DMS153 treated with DMSO at 0.1 percent for 48 hours (cell line): ENCODE data around the gene SEMA3B.
"Not testable (repeated sequence)": the region's sequence is repeated elsewhere in the genome, so short reads cannot be mapped to it uniquely, and the experiment has no call there.

ENCODE experiments used
- DNase-seq: peaks from one replicate; lab custom pipeline; 2025; ENCODE audit not compliant: unreplicated experiment; lab: John Stamatoyannopoulos, UW

Gene SEMA3B

DNA sequence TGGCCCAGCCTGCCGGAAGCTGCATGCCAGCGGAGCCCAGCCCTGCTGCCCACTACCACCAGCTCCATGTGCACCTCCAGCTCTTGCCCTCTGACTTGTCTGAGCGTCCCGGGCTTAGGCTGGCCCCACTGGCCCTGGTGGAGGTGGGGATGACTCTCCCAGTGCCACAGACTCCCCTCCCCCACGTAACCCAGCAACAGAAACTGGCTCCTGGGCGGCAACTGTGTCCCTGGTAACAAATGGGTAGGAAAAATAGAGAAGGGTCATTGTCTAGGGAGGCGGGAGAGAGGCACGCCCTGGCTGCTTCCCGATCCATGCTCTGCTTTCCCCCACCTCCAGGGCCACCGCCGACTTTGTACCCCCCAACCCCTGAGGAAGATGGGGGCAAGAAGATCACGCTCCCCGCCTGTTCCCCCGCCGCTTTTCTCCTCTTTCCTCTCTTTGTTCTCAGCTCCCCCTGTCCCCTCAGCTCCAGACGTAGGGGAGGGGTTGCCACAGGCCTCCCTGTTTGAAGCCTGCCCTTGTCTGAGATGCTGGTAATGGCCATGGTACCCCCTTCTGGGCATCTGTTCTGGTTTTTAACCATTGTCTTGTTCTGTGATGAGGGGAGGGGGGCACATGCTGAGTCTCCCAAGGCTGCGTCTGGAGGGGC, 10.8 kb upstream of the SEMA3B start:
- DNase-seq = no peak

DNA sequence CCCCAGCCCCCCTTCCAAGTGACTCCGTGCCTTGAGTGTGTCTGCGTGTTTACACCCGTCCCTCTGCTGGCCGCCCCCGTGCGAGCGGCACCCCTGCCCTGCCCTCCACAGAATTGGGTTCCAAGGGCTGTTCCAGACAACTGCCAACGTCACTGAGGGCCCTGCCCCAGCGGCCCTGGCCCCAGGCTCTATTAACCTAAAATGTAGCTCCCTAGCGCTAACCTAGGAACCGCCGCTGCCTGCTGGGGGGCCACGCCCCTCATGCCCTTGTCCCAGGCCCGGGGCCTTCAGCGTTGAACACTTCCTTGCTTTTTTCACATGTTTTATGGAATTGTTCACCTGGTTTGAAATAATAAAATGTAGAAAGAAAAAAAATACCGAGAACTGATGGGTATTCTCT, 10.0 kb upstream of the SEMA3B start:
- DNase-seq = no peak

DNA sequence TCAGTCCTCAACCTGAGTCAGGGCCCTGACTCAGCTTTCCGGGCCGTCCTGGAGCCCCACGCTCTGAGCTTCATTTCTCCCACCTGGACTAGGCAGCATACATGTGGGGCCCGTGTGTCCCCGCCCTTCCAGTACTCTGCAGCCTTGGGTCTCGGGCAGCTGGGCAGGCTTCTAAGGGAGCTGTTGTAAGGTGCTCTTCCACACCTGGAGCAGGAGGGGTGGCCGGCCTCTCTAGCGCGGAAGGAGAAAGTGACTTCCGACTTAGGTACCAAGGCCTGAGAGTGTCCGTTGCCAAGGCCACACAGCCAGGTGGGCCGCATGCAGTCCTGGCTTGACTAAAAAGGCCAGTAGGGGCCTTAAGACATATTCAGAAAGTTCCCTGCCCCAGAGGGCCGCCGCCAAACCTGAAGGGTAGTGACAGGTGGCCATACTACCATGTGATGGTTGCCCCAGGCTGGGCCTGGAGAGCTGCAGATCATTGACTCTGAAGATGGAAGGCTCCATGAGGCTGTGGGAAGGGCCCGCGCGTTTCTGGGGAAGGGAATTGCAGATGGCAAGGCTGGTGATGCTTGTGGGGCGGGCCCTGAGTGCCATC, 9.4 kb upstream of the SEMA3B start:
- no peak for DNase-seq

DNA sequence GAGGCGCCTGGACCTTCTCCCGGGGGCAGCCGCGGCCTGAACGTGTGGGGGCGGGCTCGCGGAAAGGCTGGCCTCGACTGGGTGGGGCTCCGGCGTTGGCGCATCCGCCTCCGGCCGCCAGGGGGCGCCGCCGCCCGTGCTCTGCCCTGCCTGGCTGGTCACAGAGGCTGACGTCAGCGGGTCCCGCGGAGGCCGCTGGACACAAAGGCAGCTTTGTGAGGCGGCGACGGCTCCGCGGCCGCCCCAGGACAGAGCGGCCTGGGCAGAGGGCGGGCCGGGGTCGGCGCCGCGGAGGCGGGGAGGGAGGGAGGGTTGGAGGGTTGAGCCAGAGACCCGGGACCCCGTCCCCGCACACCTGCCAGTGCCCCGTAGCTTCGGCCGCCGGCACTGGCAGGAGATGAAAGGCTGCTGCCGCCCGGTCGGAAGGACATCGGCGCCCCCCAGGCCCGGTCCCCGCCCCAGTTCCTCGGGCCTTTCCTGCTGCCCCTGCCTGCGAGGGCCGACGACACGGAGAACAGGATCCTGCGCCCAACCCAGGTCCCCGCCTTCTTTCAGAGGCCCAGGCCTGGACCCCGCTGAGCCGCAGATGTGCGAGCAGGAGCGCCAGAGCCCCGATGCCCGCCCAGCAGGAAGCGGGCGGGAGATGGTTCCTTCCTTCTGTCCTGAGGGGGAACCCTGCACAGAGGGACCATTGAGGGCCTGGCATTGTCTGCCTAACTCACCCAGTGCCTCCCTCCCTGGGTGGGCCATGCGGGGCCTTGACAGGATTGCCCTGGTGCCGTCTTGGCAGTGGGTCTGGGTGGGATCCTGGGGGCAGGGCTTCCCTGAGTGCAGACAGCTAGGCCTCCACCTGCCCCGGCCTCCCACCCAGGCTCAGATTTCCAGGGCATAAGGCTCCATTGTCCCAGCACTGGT, 8.7 kb upstream of the SEMA3B start:
- no peak for DNase-seq

DNA sequence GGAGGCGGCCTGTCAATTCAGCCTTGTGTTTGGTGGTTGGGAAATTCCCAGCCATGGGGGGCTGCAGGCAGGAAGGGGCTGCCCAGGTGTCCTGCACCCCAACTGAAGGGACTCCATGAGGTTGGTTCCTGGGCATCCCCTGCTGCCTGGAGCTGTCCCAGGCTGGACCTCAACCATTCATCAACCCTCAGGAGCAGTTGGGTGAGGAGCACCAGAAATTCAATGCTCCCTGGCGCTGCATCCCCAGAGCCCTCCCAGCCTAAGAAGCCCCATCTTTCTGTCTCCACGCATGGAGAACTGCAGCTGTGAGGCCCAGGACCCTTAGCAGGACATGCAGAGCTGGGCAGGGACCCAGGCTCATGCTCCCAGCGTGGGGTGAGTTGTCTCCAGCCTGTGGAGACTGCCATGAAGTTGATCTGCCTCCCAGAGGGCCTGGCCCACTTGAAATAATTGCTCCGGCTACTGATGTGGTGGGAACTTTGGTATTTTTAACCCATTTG, 8.0 kb upstream of the SEMA3B start:
- no peak for DNase-seq

DNA sequence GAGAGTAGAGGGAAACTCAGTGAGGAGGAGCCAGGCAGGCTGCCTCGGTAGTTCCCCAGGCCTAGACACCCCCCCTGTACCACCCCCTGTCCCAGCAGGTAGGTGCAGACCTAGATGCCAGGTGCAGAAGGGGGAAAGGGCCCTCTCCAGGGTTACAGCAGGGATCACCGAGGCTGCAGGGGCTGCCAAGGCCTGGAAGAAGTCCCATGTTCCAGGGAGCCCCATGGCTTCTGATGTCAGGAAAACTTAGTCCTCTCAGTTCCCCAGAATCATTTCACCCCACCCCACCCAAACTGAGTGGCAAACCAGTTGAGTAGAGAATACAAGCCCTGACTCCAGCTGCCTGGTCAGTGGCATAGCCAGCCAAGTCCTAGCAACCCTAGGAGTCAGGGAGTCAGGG, 7.4 kb upstream of the SEMA3B start:
- no peak for DNase-seq

DNA sequence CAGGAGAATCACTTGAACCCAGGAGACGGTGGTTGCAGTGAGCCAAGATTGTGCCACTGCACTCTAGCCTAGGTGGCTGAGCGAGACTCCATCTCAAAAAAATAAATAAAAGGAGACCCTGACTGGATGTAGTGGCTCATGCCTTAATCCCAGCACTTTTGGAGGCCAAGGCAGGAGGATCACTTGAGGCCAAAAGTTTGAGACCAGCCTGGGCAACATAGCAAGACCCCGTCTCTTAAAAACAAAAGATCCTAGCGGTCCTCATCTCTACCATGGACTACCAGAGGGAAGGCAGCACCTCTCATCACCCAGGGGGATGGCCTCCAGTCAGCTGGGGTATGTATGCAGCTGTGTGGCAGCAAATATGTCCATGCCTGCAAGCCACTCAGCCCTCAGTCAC, 6.7 kb upstream of the SEMA3B start:
- DNase-seq = not testable (repeated sequence)

DNA sequence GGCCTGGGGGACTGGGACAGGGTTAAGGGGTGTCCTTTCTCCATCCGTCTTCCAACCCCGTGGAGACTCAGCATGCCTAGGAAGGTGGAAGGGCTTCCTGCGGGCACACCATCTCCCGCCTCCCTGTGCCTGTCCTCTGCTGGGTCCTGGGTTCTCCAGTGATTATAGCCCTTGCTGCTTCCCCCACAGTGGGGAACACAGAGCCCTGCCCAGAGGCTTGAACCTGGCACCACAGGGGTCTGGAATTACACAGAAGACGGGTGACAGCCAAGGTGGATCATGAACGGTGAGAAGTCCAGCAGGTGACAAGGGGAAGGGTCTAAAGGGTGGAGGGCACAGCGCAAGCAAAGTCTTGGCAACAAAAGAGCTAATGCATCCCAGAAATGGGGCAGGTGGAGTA, 6.2 kb upstream of the SEMA3B start:
- DNase-seq = no peak

DNA sequence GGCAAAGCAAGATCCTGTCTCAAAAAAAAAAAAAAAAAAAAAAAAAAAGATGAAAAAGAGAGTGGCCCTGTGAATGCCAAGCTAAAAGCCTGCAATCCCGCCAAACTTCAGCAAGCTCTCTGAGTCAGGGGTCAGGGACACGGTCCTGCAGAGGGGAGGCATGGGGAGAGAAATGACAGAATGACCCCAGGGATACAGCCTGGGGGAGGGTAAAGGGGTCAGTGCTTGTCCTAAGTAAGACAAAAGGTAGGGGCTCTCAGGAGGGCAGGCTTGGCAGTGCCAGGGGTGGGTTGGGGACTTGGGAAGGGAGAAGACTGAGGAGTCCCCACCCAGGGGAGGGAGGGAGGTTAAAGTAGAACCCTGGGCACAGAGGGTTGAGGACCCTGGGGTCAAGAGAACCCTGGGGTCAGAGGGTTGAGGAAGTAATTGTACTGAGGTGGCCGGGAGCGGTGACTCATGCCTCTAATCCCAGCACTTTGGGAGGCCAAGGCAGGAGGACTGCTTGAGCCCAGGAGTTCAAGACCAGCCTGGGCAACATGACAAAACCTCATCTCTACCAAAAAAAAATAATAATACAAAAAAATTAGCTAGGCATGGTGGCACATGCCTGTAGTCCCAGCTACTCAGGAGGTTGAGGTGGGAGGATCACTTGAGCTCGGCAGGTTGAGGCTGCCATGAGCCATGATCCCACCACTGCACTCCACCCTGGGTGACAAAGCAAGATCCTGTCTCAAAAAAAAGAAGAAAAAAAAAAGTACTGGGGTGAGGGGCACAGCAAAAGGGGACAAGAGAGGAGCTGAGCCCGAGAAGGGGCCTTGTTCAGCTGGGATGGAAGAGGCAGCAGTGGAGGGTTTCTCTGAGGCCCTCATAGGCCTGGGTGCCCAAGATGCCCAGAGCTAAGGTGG, 5.2 kb upstream of the SEMA3B start:
- no peak for DNase-seq

DNA sequence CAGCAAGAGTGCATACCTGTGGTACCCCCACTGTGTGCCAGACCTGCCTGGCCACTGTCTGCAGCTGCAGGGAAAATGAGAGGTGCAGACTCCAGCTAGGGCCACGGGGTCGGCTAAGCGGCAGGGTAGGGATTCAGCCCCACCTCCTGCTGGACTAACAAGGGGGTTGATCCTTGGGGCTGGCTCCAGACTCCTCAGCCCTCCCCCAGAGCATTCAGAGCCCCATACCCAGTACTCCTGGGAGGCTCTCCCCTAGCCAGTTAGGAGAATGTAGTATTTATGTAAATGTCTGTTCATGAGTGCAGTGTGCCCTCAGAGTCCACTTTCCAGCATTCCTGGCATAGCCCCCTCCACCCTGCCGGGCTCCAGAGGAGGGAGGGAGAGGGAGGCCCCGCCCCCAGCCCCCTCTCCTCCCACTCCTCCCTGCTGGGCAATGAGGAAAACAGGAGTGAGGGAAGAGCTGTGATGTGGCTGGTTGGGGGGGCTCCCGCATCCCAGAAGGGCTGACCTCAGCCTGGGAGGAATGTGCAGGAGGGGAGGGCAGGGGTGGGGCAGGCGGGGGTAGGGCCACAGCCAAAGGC, 4.5 kb upstream of the SEMA3B start:
- DNase-seq = no peak

DNA sequence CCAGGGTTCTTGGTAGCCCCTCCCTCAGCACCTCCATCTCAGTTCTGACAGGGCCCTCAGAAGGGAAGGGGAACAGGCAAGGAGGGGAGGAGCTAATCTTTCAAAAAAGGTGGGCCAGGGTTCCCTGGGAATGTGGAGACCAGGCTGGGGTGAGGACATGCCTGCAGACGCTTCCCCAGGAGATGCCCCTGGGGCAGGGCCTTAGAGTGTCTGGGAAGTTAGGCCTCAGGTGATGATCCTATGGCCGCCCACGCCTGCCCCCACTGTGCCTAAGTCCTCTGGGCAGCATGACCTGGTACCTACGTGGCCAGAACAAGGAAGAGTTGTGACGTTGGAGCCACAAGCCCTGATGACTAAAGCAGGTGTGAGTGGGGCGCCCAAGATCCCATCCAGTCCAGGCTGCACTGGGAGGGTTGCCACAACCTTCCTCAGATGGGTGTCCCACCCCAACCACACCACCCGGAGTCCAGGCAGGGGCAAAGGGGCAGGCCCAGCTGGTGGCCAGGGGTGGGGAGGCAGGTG, 3.9 kb upstream of the SEMA3B start:
- no peak for DNase-seq

DNA sequence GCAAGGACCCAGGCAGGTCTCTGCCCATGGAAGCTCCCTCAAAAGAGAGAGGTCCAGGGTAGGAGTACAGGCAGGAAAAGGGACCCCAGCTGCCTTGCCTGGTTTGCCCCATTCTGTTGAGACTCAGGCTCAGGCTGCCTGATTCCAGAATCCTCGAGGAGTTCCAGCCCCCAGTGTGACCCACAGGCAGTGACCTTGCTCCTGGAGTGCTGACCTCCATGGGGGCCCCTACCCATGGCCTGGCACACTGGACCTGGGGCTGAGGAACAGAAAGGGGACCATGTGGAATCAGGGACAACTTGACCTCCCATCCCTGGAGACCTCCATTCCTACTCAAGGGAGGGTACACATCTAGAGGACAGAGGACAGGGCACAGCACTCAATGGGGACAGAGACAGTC, 3.4 kb upstream of the SEMA3B start:
- no peak for DNase-seq

DNA sequence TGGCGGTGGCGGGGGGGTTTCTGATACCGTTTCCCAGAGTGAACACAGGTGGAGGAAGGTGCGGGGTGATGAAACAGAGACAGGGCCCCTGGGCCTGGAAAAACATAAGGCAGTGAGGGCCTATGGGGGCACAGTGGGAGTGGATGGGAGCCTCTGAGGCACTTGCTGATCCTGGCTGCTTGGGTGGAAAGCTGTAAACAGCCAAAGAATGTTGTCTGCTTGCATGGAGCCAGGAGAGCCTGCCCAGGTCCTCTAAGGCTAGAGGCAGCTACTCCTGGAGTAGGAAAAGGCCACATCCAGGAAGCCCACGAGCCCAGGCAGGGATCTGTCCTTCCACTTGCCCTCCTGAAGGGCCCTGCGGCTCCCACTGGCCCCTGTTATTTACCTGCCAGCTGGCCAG, 2.9 kb upstream of the SEMA3B start:
- no peak for DNase-seq

DNA sequence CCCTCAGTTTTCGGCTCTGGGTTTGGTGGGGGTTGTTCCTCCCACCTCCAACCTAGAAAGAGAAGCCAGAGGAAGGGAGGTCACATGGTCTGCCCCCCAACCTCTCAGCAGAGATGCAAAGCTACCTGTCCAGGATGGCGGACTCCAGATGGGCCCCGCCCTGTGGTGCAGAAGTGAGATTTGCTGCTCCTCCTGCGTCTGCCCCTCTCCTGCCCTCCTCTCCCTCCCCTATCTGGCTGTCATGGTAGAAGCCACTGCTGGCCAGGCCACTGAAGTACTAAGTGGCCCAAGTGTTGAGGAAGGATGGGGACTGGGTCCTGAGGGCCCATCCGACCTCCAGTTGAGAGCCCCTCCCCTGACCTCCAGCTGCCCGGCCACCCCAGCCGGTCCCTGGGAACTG, 2.1 kb upstream of the SEMA3B start:
- DNase-seq = no peak

DNA sequence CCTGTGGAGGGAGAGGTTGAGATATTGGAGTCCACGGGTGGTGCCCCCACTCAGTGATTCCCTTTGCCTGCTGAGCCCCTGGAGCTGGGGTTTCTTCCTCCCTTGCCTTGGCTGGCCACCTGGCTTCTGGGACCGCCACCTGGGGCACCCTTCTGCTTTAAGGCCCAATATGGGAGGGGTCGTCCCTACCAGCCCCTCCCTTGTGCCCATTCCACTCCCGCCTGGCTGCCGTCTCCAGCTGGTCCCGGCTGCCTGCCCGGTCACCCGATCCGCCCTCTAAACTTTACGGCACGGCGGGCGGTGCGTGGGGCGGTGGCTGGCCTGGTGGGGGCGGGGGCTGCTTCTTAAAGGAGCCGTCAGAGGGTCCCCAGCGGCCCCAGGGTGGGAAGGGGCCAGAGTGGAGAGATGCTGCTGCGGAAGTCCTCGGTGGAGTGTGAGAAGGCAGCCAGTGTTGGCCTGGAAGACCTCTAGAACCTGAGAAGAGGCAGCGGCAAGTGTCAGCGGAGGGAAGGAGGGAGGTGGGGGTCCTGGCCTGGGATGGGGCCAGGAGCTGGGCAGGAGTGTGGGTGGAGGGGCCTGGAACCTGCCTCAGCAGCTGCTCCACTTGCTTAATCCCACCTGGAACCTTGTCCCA, 1.6 kb upstream of the SEMA3B start:
- no peak for DNase-seq

DNA sequence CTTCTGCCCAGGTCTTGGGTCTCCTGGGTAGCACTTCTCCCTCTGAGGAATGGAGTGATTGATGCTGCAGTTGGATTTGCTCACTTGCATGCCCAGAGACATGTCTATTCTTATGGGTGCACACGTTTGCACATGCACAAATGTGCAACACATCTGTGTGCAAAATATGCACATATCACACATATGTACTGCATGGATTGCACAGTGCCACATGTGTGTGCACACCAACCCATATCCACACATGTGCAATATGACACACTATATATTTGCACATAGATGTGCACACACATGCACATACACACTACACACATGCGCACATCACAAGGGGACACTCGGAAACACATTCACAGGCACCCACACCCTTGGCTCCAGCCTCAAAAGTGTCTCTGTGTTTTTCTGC, 671 bp upstream of the SEMA3B start:
- no peak for DNase-seq

DNA sequence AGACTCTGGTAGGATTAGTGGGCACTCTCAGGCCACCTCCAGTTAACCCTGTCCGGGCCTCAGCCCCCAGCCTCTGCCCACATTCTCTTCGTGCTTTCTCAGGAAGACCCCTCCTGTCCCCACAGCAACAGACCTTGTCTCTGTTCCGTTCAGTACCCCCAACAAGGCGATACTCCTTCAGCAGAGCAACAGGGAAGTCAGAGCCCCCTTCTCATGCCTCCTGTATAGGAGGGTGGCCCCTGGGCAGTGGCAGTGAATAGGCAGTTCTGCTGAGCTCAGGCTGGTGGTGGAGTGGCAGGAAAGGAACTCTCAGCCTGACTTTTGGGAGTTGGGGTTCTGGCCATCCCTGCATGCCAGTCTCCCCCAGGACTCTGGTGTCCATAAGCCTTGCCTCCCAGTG, 513 bp downstream of the SEMA3B start:
- DNase-seq = no peak

DNA sequence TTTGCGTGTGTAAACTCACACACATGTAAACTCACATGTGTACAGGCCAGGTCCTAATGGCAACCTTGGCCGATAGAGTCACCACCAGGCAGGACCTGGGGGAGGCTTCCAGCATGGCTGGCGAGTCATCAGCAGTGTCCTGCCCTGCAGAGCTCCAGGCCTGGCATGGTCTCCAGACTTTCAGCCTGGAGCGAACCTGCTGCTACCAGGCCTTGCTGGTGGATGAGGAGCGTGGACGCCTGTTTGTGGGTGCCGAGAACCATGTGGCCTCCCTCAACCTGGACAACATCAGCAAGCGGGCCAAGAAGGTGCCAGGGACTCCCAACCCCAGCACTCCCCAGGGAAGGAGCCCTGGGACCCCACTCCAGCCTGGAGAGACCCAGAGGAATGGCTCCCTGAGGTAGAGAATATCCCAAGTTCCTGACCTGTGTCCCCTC, 1.0 kb downstream of the SEMA3B start:
- DNase-seq = no peak

DNA sequence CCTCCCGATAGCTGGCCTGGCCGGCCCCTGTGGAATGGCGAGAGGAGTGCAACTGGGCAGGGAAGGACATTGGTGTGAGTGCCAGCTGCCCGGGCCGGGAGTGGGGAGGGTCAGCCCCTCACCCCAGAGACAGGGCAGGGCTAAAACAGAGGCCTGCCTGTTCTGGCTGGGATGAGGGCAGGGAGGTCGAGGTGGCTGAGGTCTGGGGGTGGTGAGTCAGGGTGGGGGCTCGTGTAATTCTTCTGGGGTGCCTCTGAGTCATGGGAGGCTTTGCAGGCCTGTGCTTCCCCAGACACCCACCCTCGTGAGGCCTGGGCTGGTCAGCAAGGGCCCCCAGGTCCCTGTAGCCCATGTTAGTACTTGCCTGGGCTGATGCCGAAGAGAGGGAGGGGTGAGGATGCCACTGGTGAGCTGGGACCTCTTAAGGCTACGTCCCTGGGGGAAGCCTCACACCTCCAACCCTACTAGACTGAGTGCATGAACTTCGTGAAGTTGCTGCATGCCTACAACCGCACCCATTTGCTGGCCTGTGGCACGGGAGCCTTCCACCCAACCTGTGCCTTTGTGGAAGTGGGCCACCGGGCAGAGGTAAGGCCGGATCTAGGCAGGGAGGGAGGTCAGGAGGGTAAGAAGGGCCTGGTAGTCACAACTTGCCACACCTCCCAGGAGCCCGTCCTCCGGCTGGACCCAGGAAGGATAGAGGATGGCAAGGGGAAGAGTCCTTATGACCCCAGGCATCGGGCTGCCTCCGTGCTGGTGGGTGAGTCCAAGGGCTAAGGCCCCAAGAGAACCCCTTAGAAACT, 1.7 kb downstream of the SEMA3B start:
- no peak for DNase-seq
